HG03442 (cell line): ENCODE data around the gene TMEM86B.

Experiments
- ATAC-seq: cut with Tn5 transposase; IDR thresholded peaks from one replicate; pipeline ENCODE4 v1.9.1; 2021; ENCODE audit warnings: mild to moderate bottlenecking, moderate library complexity; ENCODE audit not compliant: unreplicated experiment

TMEM86B gene

GRCh38 chr19:55257461-55258420 lies 29.2 kb upstream of the TMEM86B start:
- ATAC-seq: no peak

GRCh38 chr19:55256562-55257460 lies 28.2 kb upstream of the TMEM86B start:
- no peak for ATAC-seq

GRCh38 chr19:55255618-55256423 lies 27.3 kb upstream of the TMEM86B start:
- no peak for ATAC-seq

GRCh38 chr19:55254625-55254977 lies 26.0 kb upstream of the TMEM86B start:
- no peak for ATAC-seq

GRCh38 chr19:55253842-55254624 lies 25.5 kb upstream of the TMEM86B start:
- ATAC-seq: no peak

GRCh38 chr19:55252760-55253663 lies 24.4 kb upstream of the TMEM86B start:
- no peak for ATAC-seq

GRCh38 chr19:55251341-55252081 lies 22.9 kb upstream of the TMEM86B start:
- no peak for ATAC-seq

GRCh38 chr19:55250262-55251036 lies 21.9 kb upstream of the TMEM86B start:
- no peak for ATAC-seq

- no peak for ATAC-seq
These were observed 21.3 kb upstream of the TMEM86B start for GRCh38 chr19:55249841-55250240.

GRCh38 chr19:55248704-55249103 lies 20.1 kb upstream of the TMEM86B start:
- no peak for ATAC-seq

GRCh38 chr19:55248166-55248675 lies 19.7 kb upstream of the TMEM86B start:
- no peak for ATAC-seq

- ATAC-seq: no peak
These were observed 19.1 kb upstream of the TMEM86B start for GRCh38 chr19:55247621-55248099.

- ATAC-seq: no peak
These were observed 18.2 kb upstream of the TMEM86B start for GRCh38 chr19:55246462-55247451.

GRCh38 chr19:55245236-55245904 lies 16.8 kb upstream of the TMEM86B start:
- ATAC-seq: no peak

GRCh38 chr19:55244004-55244680 lies 15.6 kb upstream of the TMEM86B start:
- no peak for ATAC-seq
